ENCODE measurements around the gene SIK2.
A peak's percentile ranks its signal among the peaks of the same experiment; 100 is the strongest.

The SIK2 gene

GRCh38 chr11:111582881-111583280 is 19.4 kb upstream of the SIK2 start:
- no peak for DNase-seq

GRCh38 chr11:111585371-111585770 is 16.9 kb upstream of the SIK2 start:
- DNase-seq = no peak

DNA sequence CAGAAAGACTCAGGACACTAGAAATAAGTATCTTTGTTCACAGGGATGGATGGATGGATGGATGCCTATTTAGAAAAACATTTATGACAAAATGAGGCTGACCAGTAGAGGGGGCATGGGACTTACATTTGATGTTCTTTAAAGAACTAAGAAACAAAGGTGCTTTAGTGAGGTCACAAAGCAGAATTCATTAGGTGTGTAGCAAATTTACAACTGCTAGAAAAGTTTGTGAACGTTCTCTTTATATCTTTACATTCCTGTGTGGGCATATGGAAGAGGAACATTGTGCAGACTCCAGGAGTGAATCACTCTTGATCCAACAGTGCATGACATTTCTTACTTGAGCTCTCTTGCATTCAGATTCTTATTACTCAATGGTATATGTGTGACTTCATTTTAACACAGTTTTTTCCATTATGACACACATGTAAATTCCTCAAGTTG is 15.8 kb upstream of the SIK2 start:
- no peak for DNase-seq

DNA sequence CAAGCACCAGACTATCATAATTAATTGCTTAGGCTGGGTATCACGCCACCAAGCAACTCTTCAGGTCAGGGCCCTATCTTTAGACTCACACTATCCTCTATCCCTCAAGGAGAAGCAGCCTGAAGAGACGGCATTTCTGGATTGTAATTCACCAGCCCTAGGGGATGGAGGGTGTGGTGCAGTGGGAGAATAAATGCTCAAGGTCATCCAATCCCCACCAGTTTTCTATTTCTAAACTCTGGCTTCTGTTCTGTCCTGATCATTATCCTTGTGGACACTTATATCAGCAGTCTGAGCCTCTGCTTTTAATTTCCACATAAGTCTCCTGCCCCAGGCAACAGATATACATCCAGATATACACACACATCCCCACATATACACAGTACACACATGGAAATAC is 13.1 kb upstream of the SIK2 start:
- no peak for DNase-seq

- no peak for DNase-seq
Observed at GRCh38 chr11:111589886-111590499, 12.3 kb upstream of the SIK2 start.

- no peak for DNase-seq
Observed at GRCh38 chr11:111591187-111591960, 10.9 kb upstream of the SIK2 start.

DNA sequence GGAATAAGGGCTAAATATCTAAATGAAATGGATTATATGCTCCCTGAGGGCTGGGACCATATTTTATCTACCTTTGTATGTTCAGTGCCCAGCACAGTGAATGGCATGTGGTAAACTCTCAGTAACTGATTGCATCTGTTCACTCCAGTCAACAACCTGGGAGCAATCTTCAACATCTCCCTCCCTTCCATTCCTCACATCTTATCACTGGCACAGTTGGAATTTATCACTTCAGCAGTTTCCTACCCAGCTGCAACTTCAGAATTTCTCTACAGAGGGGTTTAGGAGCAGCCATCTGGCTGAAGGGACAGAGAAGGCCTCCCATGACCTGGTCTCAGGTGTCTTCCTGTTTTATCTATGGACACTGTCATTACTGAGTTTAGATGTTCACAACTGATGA is 9.8 kb upstream of the SIK2 start:
- DNase-seq = no peak

- DNase-seq = no peak
Observed at GRCh38 chr11:111596319-111596718, 5.9 kb upstream of the SIK2 start.

- no peak for DNase-seq
Observed at GRCh38 chr11:111598148-111598547, 4.1 kb upstream of the SIK2 start.

DNA sequence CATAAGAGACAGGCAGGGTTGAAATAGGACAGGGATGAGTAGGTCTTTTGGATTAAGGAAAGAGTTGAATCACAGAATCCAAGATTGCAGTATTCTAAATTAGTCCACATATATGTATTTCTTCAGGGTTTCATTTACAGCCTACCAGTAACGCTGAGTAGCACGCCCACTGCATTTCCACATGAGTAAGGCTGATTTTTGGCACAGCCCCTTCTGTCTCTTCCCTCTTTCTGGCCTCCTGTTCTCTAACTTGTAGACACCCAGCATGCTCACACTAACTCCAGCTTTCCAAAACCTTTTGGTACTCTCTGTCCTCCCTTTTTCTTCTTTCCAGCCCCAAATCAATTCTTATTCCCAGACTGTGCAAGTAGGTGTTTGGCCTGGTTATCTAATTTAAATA is 3.7 kb upstream of the SIK2 start:
- no peak for DNase-seq

GRCh38 chr11:111601636-111601978 is 642 bp upstream of the SIK2 start:
- DNase-seq = no peak

- peak; percentile 9 to 13 for DNase-seq
Observed at GRCh38 chr11:111602865-111603610, 789 bp downstream of the SIK2 start.

- no peak for DNase-seq
Observed at GRCh38 chr11:111603611-111604130, 1.4 kb downstream of the SIK2 start.

GRCh38 chr11:111604392-111605009 is 2.3 kb downstream of the SIK2 start:
- no peak for DNase-seq

DNA sequence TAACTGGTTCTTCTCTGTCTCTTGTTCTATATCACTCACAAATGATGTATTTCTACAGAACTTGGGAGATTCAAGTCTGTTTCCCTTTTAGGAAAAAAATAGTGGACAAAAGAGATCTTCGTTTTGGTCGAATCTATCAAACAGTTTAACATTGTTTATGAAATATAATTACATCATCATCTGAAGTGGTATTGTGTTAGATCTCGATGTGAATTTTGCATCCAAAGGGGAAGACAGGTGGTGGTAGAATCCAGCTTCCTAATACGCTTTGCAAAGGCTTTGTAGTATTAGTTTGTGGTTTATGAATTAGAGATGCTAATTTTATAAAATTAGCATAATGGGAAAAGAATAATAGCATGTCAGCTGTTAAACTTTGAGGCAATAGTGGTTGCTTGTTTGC is 3.4 kb downstream of the SIK2 start:
- no peak for DNase-seq

DNA sequence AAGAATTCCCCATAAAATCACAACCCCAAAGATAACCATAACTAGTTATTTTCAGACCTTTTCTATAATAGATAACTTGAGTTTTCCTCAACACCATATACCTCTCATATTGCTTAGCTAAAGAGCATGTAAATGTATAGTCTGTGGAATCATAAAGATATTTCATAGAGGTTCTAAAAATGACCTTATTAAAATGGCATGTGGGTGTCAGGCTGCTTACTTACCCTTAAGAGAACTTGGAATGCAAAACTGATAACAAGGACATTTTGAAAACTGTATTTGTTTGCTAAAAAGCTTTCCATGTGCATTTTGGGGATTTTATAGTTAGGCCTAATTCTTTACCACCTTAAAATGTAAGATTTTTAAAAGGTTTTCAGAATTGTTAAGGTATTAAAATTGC is 4.7 kb downstream of the SIK2 start:
- DNase-seq = no peak

GRCh38 chr11:111607751-111608150 is 5.5 kb downstream of the SIK2 start:
- DNase-seq = no peak

- DNase-seq = no peak
Observed at GRCh38 chr11:111612224-111612623, 10.0 kb downstream of the SIK2 start.

- DNase-seq = no peak
Observed at GRCh38 chr11:111617286-111617685, 15.0 kb downstream of the SIK2 start.

DNA sequence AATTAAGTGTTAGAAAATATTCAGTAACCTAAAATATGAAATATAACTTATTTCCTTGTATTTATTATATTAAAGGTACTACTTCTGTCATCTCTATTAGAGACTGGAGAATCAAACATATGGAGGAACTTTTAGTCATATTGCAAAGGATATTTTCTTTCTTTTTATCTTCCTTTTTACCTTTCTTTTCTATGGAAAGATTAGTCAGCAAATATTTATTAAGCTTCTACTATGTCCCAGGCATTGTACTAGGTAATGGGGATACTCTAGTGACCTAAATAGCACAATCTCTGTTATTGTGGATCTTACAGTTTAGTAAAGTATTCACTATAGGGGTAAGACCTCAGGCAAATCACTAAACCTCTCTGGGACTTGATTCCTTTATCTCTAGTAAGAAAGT is 18.3 kb downstream of the SIK2 start:
- no peak for DNase-seq

DNA sequence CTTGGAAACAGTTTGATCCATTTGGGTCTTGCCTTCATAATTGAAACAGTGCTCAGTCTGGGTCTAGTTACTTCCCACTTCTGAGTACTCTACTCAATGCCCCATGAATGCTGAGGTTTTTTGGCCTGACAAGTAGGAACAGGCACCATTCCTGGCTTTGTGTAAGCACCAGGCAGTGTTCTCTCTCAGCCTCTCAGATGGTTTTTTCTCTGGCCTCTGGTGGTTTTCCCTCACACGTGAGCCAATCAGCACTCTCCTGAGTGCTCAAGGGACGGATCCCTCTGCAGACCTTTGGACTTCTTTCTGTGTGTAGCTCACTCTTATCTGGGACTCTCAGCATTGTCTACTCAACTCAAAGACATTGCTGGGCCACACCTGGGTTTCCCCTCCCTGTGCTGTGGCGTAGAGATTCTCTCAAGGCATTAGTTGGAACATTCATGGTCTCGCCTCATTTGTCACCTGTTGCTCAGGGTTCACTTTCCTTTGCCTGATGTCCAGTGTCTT is 21.3 kb downstream of the SIK2 start:
- no peak for DNase-seq

DNA sequence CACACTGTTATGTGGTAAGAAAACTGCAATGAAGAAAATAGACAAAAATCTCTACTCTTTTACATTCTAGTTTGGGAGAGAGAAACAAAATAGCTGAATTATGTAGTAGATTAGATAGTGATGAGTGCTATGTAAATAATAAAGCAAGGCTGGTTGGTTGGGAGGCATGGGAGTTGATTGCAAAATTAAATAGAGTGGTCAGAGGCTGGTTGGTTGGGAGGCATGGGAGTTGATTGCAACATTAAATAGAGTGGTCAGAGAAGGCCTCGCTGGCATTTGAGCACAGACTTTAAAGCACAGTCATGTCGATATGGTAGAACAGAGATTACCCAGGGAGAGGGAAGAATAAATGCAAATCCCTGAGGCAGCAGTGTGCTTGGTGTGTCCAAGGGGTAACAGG is 22.4 kb downstream of the SIK2 start:
- no peak for DNase-seq

DNA sequence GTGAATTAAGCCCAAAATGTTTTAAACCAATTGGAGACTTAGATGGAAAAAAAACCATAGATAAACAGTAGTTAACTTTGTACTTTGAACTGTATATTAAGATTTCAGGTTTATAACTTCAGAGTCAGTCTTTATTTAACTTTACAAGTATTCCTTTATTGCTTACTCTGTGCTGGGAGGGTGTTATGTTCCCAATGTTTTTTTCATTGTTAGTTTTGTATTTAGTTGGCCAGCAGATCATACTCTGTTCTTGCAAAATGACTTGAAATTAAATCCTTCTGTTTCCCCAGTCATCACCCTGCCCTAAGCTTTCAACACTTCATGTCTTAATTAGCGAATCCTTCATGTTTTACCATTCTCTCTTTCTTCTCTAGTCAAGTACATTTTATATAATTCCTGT is 25.3 kb downstream of the SIK2 start:
- no peak for DNase-seq

Measured in stimulated activated CD4-positive, alpha-beta T cell treated with anti-CD3 and anti-CD28 coated beads, Interleukin-4, amount 100 ng/mL, for 4 hours (primary cell).